HG02763 (cell line): Measurements from ENCODE around the gene RPLP1.
"Not testable (repeated sequence)": the region's sequence is repeated elsewhere in the genome, so short reads cannot be mapped to it uniquely, and the experiment has no call there.

Experiments used
- ATAC-seq: cut with Tn5 transposase; IDR thresholded peaks from one replicate; pipeline ENCODE4 v1.9.1; 2021; ENCODE audit warnings: mild to moderate bottlenecking, moderate library complexity; ENCODE audit not compliant: unreplicated experiment

Gene RPLP1

DNA sequence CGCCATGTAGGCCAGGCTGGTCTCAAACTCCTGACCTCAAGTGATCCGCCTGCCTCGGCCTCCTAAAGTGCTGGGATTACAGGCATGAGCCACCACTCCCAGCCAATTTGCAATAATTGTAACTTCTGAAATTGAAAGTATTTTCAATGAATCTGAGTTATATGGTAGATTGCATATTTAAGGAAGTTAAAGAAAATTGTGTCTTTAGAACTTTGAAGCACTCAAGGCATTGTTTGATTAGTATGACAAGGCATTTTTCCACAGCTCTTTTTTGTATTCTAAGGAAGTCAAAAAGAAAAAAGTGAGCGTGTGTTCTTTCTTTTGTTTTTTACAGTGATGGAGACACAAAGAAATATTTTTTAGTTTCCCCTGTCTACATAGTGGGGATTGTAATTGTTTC is 15.7 kb upstream of the RPLP1 start:
- no peak for ATAC-seq

GRCh38 chr15:69439623-69440022 is 13.0 kb upstream of the RPLP1 start:
- ATAC-seq: no peak

- peak; percentile 56 for ATAC-seq
Measured at GRCh38 chr15:69443032-69443611, 9.5 kb upstream of the RPLP1 start.

GRCh38 chr15:69444686-69445085 is 7.9 kb upstream of the RPLP1 start:
- ATAC-seq: no peak

DNA sequence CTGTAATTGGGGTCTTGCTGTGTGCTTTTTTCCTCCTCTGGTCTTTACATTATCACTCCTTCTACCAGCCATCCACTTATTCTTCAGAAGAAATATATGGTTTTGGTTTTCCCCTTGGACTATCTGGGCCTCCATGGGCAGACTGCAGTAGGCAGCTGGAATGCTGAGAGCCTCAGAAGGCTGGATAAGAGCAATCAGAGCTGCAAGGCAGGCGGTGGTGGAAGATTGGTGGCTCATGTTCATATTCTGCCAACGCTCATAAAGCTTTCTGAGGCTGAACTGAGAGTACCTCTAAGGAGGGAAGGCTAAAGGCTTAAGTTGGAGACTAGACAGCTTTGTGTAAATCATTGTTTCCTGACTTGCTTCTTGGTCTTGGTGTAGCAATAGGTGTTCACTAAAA is 5.7 kb upstream of the RPLP1 start:
- ATAC-seq: no peak

DNA sequence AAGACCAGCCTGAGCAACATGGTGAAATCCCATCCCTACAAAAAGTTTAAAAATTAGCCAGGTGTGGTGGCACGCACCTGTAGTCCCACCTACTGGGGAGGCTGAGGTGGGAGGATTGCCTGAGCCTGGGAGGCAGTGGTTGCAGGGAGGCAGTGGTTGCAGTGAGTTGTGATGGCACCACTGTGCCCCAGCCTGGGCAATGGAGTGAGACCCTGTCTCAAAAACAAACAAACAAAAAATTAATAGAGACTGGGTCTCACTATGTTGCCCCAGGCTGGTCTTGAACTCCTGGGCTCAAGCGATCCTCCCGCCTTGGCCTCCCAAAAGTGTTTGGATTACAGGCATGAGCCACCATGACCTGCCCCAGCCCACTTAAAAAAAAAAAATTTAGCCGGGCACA is 2.4 kb upstream of the RPLP1 start:
- not testable (repeated sequence) for ATAC-seq

- ATAC-seq: no peak
Measured at GRCh38 chr15:69450968-69451695, 1.5 kb upstream of the RPLP1 start.

- ATAC-seq: peak; percentile 34
Measured at GRCh38 chr15:69451951-69452691, 497 bp upstream of the RPLP1 start.

GRCh38 chr15:69454953-69455352 is 2.3 kb downstream of the RPLP1 start:
- ATAC-seq: no peak

DNA sequence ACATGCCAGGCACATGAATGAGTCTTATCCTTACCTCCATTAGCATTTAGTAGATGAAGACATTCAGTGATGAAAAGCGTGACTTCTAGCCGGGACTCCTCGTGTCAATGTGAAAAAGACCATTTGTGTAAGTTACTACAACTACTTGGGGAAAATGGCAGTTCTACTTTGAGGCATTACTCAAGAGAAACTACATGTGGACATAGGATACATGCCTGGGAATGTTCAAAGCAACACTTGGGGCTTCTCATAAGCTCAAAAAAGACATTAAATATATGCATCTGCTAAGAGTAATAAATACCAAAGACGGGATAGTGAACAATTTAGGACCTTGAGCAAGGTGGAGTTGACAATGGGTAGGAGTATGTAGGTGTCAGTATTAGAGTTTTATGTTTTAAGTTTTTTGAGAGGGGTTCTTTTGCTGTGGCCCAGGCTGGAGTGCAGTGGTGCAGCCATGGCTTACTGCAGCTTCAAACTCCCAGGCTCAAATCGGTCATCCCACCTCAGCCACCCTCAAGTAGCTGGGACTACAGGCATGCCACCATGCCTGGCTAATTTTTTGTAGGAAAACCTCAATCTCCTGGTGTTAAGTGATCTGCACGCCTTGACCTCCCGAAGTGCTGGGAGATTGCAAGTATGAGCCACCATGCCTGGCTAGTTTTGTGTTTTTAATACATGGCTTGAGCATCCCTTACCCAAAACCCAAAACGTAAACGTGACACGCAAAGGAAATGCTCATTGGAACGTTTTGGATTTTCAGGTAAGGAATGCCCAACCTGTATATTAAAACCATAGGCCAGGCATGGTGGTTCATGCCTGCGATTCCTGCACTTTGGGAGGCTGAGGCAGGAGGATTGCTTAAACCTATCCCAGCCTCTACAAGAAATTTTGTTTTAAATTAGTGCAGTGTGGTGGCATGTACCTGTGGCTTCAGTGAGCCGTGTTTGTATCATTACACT is 3.9 kb downstream of the RPLP1 start:
- ATAC-seq: no peak

DNA sequence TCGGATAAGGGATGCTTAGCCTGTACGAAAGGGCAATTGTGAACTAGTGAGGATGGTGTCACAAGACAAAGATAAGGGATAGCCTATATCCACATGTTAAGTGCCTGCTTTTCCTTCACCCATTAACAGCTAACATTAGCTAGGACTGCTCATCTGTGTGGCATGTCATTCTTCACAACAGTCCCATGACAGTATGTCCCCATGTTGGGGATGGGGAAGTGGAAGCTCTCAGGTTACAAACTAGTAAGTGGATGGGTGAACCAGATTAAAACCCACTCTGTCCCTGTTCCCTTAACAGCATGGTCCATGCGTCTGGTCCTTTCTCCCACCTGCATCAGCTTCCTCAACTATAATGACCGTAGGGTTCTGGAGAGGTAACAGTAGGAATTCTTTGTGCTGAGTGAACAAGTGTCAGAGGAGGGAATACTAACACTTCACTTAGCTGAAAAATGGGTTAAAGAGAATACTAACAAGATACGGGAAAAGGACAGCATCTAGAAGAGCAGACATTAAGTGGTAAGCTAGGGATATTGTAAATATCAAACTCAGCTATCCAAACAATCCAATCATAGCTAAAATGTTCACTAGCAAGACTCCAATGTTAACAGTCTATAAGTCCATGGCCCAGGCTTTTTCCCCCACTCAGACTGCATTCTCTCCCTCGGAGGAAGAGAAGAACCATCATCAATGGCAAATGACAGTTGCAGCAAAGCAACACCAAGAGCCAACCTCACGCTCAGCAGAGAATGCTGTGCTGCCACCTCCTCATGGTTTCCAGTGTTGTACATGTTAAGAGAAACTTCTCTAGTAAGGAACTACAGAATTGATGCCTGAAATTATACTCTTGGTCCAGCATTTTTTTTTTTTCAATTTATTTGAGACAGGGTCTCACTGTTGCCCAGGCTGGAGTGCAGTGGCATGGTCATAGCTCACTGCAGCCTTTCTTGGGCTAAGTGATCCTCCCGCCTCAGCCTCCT is 5.0 kb downstream of the RPLP1 start:
- no peak for ATAC-seq

DNA sequence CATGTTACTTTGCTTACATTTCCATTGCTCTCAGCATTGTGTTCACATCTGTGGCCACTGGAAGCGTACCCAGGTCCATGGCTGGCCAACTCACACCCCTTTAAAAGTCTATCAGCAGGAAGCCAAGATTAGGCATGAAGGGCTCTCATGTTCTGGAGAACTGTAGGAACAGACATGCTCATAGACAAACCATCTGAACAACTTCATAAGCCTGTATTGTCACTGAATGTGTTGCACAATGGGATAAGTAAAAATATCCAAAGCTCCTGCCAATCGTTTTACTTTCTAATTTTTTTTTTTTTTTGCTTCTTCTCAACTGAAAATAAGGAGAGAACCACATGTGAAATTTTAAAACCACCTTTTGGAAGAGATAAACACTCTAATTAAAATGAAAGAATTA is 6.4 kb downstream of the RPLP1 start:
- ATAC-seq: no peak

DNA sequence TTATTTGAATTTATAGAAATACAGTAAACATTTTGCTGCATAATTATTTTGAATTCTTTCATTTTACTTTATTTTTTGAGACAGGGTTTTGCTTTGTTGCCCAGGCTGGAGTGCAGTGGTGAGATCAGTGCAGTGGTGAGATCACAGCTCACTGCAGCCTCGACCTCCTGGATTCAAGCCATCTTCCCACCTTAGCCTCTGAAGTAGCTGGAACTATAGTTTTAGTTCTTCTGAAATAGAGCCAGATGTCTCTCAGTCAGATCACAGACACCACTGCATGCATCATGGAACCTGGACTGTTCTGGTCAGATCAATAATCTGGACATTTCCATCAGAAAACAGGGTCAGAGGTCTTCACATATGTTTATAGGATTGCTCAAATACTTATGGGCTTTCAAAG is 7.9 kb downstream of the RPLP1 start:
- no peak for ATAC-seq

DNA sequence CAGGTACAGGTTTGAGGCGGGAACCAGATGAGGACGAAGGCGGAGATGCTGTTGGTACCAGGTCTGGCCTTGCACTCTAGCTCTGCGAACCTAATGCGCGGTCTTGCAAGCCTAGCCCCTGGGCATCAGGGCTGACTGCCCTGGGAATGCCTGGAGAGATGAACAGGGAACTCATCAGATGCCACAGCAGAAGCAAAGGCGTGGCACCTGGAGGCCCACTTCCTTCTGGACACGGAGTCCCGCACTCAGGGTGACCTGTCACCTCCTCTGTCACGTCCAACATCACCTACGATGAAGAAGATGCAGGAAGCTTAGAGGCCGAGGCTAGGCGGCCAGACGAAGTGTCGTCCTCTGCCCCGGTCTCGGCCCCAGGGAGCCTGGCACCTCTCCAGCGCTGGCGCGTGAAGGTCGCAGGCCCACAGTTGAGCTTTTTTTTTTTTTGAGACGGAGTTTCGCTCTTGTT is 9.4 kb downstream of the RPLP1 start:
- ATAC-seq: no peak

- peak; percentile 89 for ATAC-seq
Measured at GRCh38 chr15:69462493-69463181, 10.0 kb downstream of the RPLP1 start.

GRCh38 chr15:69463182-69463756 is 10.7 kb downstream of the RPLP1 start:
- no peak for ATAC-seq

- no peak for ATAC-seq
Measured at GRCh38 chr15:69465253-69465652, 12.6 kb downstream of the RPLP1 start.

GRCh38 chr15:69466733-69467132 is 14.1 kb downstream of the RPLP1 start:
- ATAC-seq: no peak

DNA sequence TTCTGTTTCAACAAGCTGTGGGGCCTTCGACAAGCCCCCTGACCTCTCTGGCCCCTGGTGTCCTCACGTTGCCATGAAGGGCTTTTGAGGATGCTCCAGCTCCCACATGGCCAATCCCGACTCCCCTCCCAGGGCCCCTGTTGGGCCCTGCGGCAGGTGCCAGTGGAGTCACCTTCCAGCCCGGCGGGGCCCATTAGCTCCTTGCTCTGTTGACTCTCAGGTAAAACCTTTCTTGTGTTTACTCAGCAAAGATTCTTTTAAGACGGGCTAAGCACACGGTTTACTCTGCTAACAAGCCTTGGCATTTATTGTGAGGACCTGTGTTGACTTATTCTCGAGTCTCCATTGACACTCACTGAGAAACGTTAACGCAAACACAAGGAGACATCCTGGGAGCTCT is 15.0 kb downstream of the RPLP1 start:
- ATAC-seq: no peak
